ENCODE results near the gene PTPN5. TPM values are rescaled to one million over a fixed set of nuclear protein-coding genes. Genes with fewer than 3 reads are reported as not detected.

PTPN5 gene
- total and polyA plus RNA-seq, 4 donors: not detected

GRCh38 chr11:18701614-18702216 lies 89.9 kb downstream of the PTPN5 start:
- TF ChIP-seq SP1 (IDR thresholded peaks at IDR 0.05): no peak
- TF ChIP-seq YY1 (IDR thresholded peaks at IDR 0.05): no peak
- no peak for TF ChIP-seq HNF4A (conservative IDR thresholded peaks at IDR 0.05)
- no peak for TF ChIP-seq HNF4G (IDR thresholded peaks at IDR 0.05)
- no peak for TF ChIP-seq REST (IDR thresholded peaks at IDR 0.05)
- no peak for TF ChIP-seq JUND (IDR thresholded peaks at IDR 0.05)
- TF ChIP-seq MAX (IDR thresholded peaks at IDR 0.05): no peak
- no peak for TF ChIP-seq ATF3 (IDR thresholded peaks at IDR 0.05)
- no peak for TF ChIP-seq EGR1 (IDR thresholded peaks at IDR 0.05; ENCODE audit: low read depth in 2 of 2)
- no peak for TF ChIP-seq FOXA2 (IDR thresholded peaks at IDR 0.05)
- no peak for TF ChIP-seq GABPA (IDR thresholded peaks at IDR 0.05 in 1 of 2, conservative IDR thresholded peaks at IDR 0.05 in 1 of 2)
- no peak for DNase-seq (ENCODE audit: low spot score)
- Histone ChIP-seq H3K9me3 (ENCODE audit: control insufficient read depth in 4 of 4, low read length in 3 of 4) (no peaks in the 10 kb centered on the region), H3K4me3 (ENCODE audit: low read depth in 1 of 3, low read length in 3 of 3) (no peak overlapping the region), H3K9ac (ENCODE audit: low read depth in 1 of 2, low read length in 2 of 2) (no peak overlapping the region), H3K36me3 (ENCODE audit: control insufficient read depth in 4 of 4, insufficient read depth in 3 of 4, low read depth in 1 of 4, low read length in 3 of 4) (peaks cover 0 to 4% (median 0%) of the 10 kb centered on the region in 4 donors), H3K27ac (ENCODE audit: low read depth in 1 of 2, low read length in 2 of 2) (no peak overlapping the region), H3K27me3 (ENCODE audit: control insufficient read depth in 4 of 4, insufficient read depth in 4 of 4, low read length in 3 of 4) (no peaks in the 10 kb centered on the region), H3K4me1 (ENCODE audit: control insufficient read depth in 4 of 4, insufficient read depth in 4 of 4, low read length in 3 of 4) (peaks cover 7 to 27% (median 18%) of the 10 kb centered on the region in 4 donors)
- 93% methylated on average over 17 of the region's 17 CpGs for WGBS

- no peak overlapping the region for H3K4me3 ChIP-seq (ENCODE audit: low read depth in 1 of 3, low read length in 3 of 3)
These were observed 90.7 kb downstream of the PTPN5 start for GRCh38 chr11:18700872-18701271.

More at GRCh38 chr11:18700872-18701271, 90.7 kb downstream of the PTPN5 start:
- Histone ChIP-seq H3K27ac (ENCODE audit: low read depth in 1 of 2, low read length in 2 of 2) (no peak overlapping the region), H3K27me3 (ENCODE audit: control insufficient read depth in 4 of 4, insufficient read depth in 4 of 4, low read length in 3 of 4) (no peaks in the 10 kb centered on the region), H3K36me3 (ENCODE audit: control insufficient read depth in 4 of 4, insufficient read depth in 3 of 4, low read depth in 1 of 4, low read length in 3 of 4) (peaks cover 0 to 4% (median 0%) of the 10 kb centered on the region in 4 donors), H3K4me1 (ENCODE audit: control insufficient read depth in 4 of 4, insufficient read depth in 4 of 4, low read length in 3 of 4) (peaks cover 6 to 24% (median 16%) of the 10 kb centered on the region in 4 donors), H3K9ac (ENCODE audit: low read depth in 1 of 2, low read length in 2 of 2) (no peak overlapping the region), H3K9me3 (ENCODE audit: control insufficient read depth in 4 of 4, low read length in 3 of 4) (no peaks in the 10 kb centered on the region)
- TF ChIP-seq RXRA (IDR thresholded peaks at IDR 0.05) (no peak), REST (IDR thresholded peaks at IDR 0.05) (no peak), RAD21 (IDR thresholded peaks at IDR 0.05) (no peak), NR2F2 (IDR thresholded peaks at IDR 0.05) (no peak), HNF4A (conservative IDR thresholded peaks at IDR 0.05) (no peak), TAF1 (conservative IDR thresholded peaks at IDR 0.05) (no peak), EGR1 (IDR thresholded peaks at IDR 0.05; ENCODE audit: low read depth in 2 of 2) (no peak)
- WGBS: 96% methylated on average over 7 of the region's 7 CpGs
- DNase-seq (ENCODE audit: low spot score): no peak
